Osteocyte (in vitro differentiated cells): ENCODE results near the gene SUMF1. TPM values are rescaled to one million over a fixed set of nuclear protein-coding genes. Genes with fewer than 3 reads are reported as not detected.

Source experiments
- DNase-seq: peaks from one replicate; pipeline ENCODE4 v3.0.0; 2021; ENCODE audit warnings: mixed read lengths; ENCODE audit not compliant: unreplicated experiment; ENCODE audit errors: extremely low spot score
- H3K27ac Mint-ChIP-seq: one replicate; pipeline ENCODE4 v1.8.0; 2021; ENCODE audit warnings: mild to moderate bottlenecking, mixed read lengths; ENCODE audit not compliant: unreplicated experiment
- H3K27me3 Mint-ChIP-seq: one replicate; pipeline ENCODE4 v1.8.0; 2021; ENCODE audit warnings: mixed read lengths; ENCODE audit not compliant: unreplicated experiment
- H3K36me3 Mint-ChIP-seq: one replicate; pipeline ENCODE4 v1.8.0; 2021; ENCODE audit warnings: mixed read lengths; ENCODE audit not compliant: unreplicated experiment
- H3K4me1 Mint-ChIP-seq: one replicate; pipeline ENCODE4 v1.8.0; 2021; ENCODE audit warnings: mixed read lengths; ENCODE audit not compliant: unreplicated experiment
- H3K4me3 Mint-ChIP-seq: one replicate; pipeline ENCODE4 v1.8.0; 2021; ENCODE audit warnings: mild to moderate bottlenecking, moderate library complexity, mixed read lengths; ENCODE audit not compliant: unreplicated experiment
- H3K9me3 Mint-ChIP-seq: one replicate; pipeline ENCODE4 v1.8.0; 2021; ENCODE audit warnings: mixed read lengths; ENCODE audit not compliant: unreplicated experiment
- CTCF ChIP-seq: fragments of 200-600 bp; sonication (generic); IDR thresholded peaks from 2 replicates; pipeline ENCODE4 v1.5.0; 2021; ENCODE audit warnings: antibody characterized with exemption, mild to moderate bottlenecking, moderate library complexity
- total RNA-seq: library from RNA; stranded (reverse); gene quantifications from 2 replicates; pipeline ENCODE4 v1.2.1, GENCODE V29; 2021

The SUMF1 gene
- total RNA-seq, 1 donor from 2014 or later, result 44.1 TPM

- no peaks in the 10 kb centered on the region for H3K9me3 Mint-ChIP-seq
- H3K4me3 Mint-ChIP-seq, result no peak overlapping the region
- H3K36me3 Mint-ChIP-seq, result peaks cover 5% of the 10 kb centered on the region
- TF ChIP-seq CTCF, result no peak
- no peak overlapping the region for H3K27ac Mint-ChIP-seq
- H3K4me1 Mint-ChIP-seq, result no peaks in the 10 kb centered on the region
- H3K27me3 Mint-ChIP-seq, result no peaks in the 10 kb centered on the region
- no peak for DNase-seq
Measured at GRCh38 chr3:4385201-4385600, 81.9 kb downstream of the SUMF1 start.

- H3K27ac Mint-ChIP-seq, result no peak overlapping the region
- no peaks in the 10 kb centered on the region for H3K9me3 Mint-ChIP-seq
- TF ChIP-seq CTCF, result no peak
- H3K4me3 Mint-ChIP-seq, result no peak overlapping the region
- DNase-seq, result no peak
- no peaks in the 10 kb centered on the region for H3K4me1 Mint-ChIP-seq
- H3K36me3 Mint-ChIP-seq, result peaks cover 11% of the 10 kb centered on the region
- no peaks in the 10 kb centered on the region for H3K27me3 Mint-ChIP-seq
Measured at GRCh38 chr3:4380013-4380412, 87.1 kb downstream of the SUMF1 start.

- no peak for TF ChIP-seq CTCF
- DNase-seq, result no peak
- peaks cover 19% of the 10 kb centered on the region for H3K9me3 Mint-ChIP-seq
- H3K4me1 Mint-ChIP-seq, result no peaks in the 10 kb centered on the region
- H3K36me3 Mint-ChIP-seq, result peaks cover 33% of the 10 kb centered on the region
- no peak overlapping the region for H3K27ac Mint-ChIP-seq
- no peaks in the 10 kb centered on the region for H3K27me3 Mint-ChIP-seq
- no peak overlapping the region for H3K4me3 Mint-ChIP-seq
Measured at GRCh38 chr3:4376499-4376898, 90.6 kb downstream of the SUMF1 start.

GRCh38 chr3:4375911-4376310 lies 91.2 kb downstream of the SUMF1 start:
- Mint-ChIP-seq H3K9me3 (peaks cover 19% of the 10 kb centered on the region), H3K36me3 (peaks cover 37% of the 10 kb centered on the region), H3K27ac (no peak overlapping the region), H3K27me3 (no peaks in the 10 kb centered on the region), H3K4me1 (no peaks in the 10 kb centered on the region), H3K4me3 (no peak overlapping the region)
- no peak for TF ChIP-seq CTCF
- DNase-seq, result no peak

- Mint-ChIP-seq H3K36me3 (peaks cover 36% of the 10 kb centered on the region), H3K4me3 (no peak overlapping the region), H3K27me3 (no peaks in the 10 kb centered on the region), H3K4me1 (no peaks in the 10 kb centered on the region), H3K27ac (no peak overlapping the region), H3K9me3 (peaks cover 19% of the 10 kb centered on the region)
- no peak for DNase-seq
- TF ChIP-seq CTCF, result no peak
Measured at GRCh38 chr3:4373669-4374068, 93.4 kb downstream of the SUMF1 start.
